D721Med (cell line): Measurements from ENCODE around the gene TDRD9.

ENCODE experiments used
- DNase-seq: peaks from one replicate; pipeline ENCODE4 v3.0.0; 2011; ENCODE audit warnings: low spot score; ENCODE audit not compliant: insufficient read length
- FAIRE-seq: peaks from 2 replicates; lab custom pipeline; 2011; peaks lifted over from hg19 to GRCh38; lab: Jason Lieb, UNC
- CTCF ChIP-seq: IDR thresholded peaks from 2 replicates; pipeline ENCODE4 v1.5.1; 2012; ENCODE audit warnings: mild to moderate bottlenecking, control low read depth; ENCODE audit not compliant: insufficient read depth; ENCODE audit errors: missing control alignments

The TDRD9 gene

GRCh38 chr14:104041430-104042104, 113.3 kb downstream of the TDRD9 start:
- DNase-seq (no peak), FAIRE-seq (peak; percentile 32)
- TF ChIP-seq CTCF: no peak

GRCh38 chr14:104044016-104044415, 115.8 kb downstream of the TDRD9 start:
- no peak for DNase-seq
- FAIRE-seq: no peak
- TF ChIP-seq CTCF: no peak

GRCh38 chr14:104047761-104048160, 119.5 kb downstream of the TDRD9 start:
- no peak for TF ChIP-seq CTCF
- no peak for DNase-seq
- FAIRE-seq: no peak

- DNase-seq: no peak
- FAIRE-seq: no peak
- TF ChIP-seq CTCF: no peak
Measured at GRCh38 chr14:104048758-104049507, 120.7 kb downstream of the TDRD9 start.

- no peak for FAIRE-seq
- TF ChIP-seq CTCF: peak; percentile 11
Measured at GRCh38 chr14:104049576-104050240, 121.5 kb downstream of the TDRD9 start.

GRCh38 chr14:104051092-104051813, 123.0 kb downstream of the TDRD9 start:
- no peak for FAIRE-seq
- TF ChIP-seq CTCF: no peak
- DNase-seq: no peak

More at GRCh38 chr14:104049576-104050240, 121.5 kb downstream of the TDRD9 start:
- no peak for DNase-seq
